IMR-90 (cell line): ENCODE data around the gene PID1. TPM values are rescaled to one million over a fixed set of nuclear protein-coding genes. Genes with fewer than 3 reads are reported as not detected.

Experiments used
- ATAC-seq: fragments of 200-7000 bp; cut with Tn5 transposase; 2 replicates; pipeline ENCODE4 v1.9.1; 2020; ENCODE audit warnings: low read depth, mild to moderate bottlenecking, moderate library complexity
- BruUV-seq: library from RNA; stranded (reverse); fragments of 400-500 nt; replicated peaks from 2 replicates; lab custom pipeline; 2021; lab: Mats Ljungman, UMichigan
- CTCF ChIA-PET: fragments of 300-600 bp; formaldehyde crosslinking; extraction: SDS; loops from one replicate; lab custom pipeline; 2021; ENCODE audit warnings: antibody characterized with exemption; lab: Yijun Ruan, JAX
- POLR2A ChIA-PET: fragments of 300-600 bp; sonication (Branson Sonifier 250); formaldehyde crosslinking; loops from one replicate; lab custom pipeline; 2022; ENCODE audit warnings: antibody characterized with exemption; ENCODE audit not compliant: unreplicated experiment; lab: Charles Lee
- DNase-seq: peaks from one replicate; pipeline ENCODE4 v3.0.0; 2013
- H2AFZ ChIP-seq: replicated peaks from 2 replicates; pipeline ENCODE3; 2013; ENCODE audit warnings: low read length, mild to moderate bottlenecking; ENCODE audit not compliant: poor library complexity
- H2AK5ac ChIP-seq: 2 replicates; pipeline ENCODE4 v1.6.1; 2013; ENCODE audit warnings: low read depth, low read length, inconsistent platforms
- H2AK9ac ChIP-seq: replicated peaks from 2 replicates; pipeline ENCODE3; 2013; ENCODE audit warnings: mild to moderate bottlenecking, low read depth, low read length, moderate library complexity; ENCODE audit not compliant: poor library complexity
- H2BK120ac ChIP-seq: 2 replicates; pipeline ENCODE4 v1.6.1; 2013; ENCODE audit warnings: low read depth, low read length, inconsistent platforms
- H2BK15ac ChIP-seq: 3 replicates; pipeline ENCODE4 v1.6.1; 2013; ENCODE audit warnings: low read depth, low read length, inconsistent platforms
- H2BK20ac ChIP-seq: 2 replicates; pipeline ENCODE4 v1.6.1; 2013; ENCODE audit warnings: low read depth, mild to moderate bottlenecking, inconsistent platforms, low read length, moderate library complexity
- H2BK5ac ChIP-seq: 2 replicates; pipeline ENCODE4 v1.6.1; 2013; ENCODE audit warnings: mild to moderate bottlenecking, low read depth, low read length, inconsistent platforms; ENCODE audit not compliant: poor library complexity, severe bottlenecking
- H3K14ac ChIP-seq: replicated peaks from 2 replicates; pipeline ENCODE4 v1.6.1; 2013; ENCODE audit warnings: low read depth, low read length, inconsistent platforms
- H3K18ac ChIP-seq: 2 replicates; pipeline ENCODE4 v1.6.1; 2013; ENCODE audit warnings: low read depth, low read length, control low read depth
- H3K23ac ChIP-seq: 2 replicates; pipeline ENCODE4 v1.6.1; 2013; ENCODE audit warnings: low read depth, low read length, inconsistent platforms
- H3K27ac ChIP-seq: 2 replicates; pipeline ENCODE4 v1.5.1; 2013; ENCODE audit warnings: mild to moderate bottlenecking, control low read depth, low read length; ENCODE audit not compliant: insufficient read depth
- H3K27me3 ChIP-seq: 2 replicates; pipeline ENCODE4 v1.6.1; 2013; ENCODE audit warnings: low read length; ENCODE audit not compliant: control insufficient read depth, insufficient read depth
- H3K36me3 ChIP-seq: 2 replicates; pipeline ENCODE4 v1.6.1; 2013; ENCODE audit warnings: low read length, mixed read lengths; ENCODE audit not compliant: control insufficient read depth, insufficient read depth
- H3K4ac ChIP-seq: 2 replicates; pipeline ENCODE4 v1.6.1; 2013; ENCODE audit warnings: low read depth, low read length, inconsistent platforms
- H3K4me1 ChIP-seq: 2 replicates; pipeline ENCODE4 v1.6.1; 2013; ENCODE audit warnings: low read length, mixed read lengths; ENCODE audit not compliant: control insufficient read depth, insufficient read depth
- H3K4me2 ChIP-seq: 2 replicates; pipeline ENCODE4 v1.6.1; 2013; ENCODE audit warnings: low read depth, mild to moderate bottlenecking, control low read depth, low read length, moderate library complexity
- H3K4me3 ChIP-seq: 2 replicates; pipeline ENCODE4 v1.5.1; 2013; ENCODE audit warnings: low read depth, mild to moderate bottlenecking, control low read depth, low read length, moderate library complexity; ENCODE audit not compliant: insufficient read depth
- H3K56ac ChIP-seq: 2 replicates; pipeline ENCODE4 v1.6.1; 2013; ENCODE audit warnings: low read length, inconsistent platforms; ENCODE audit not compliant: insufficient read depth; ENCODE audit errors: extremely low read depth
- H3K79me1 ChIP-seq, 2 experiments: 2 replicates each; pipeline ENCODE4 v1.6.1; 2013; ENCODE audit warnings: low read length in 2 of 2, inconsistent platforms in 1 of 2, low read depth in 1 of 2
- H3K9ac ChIP-seq: 2 replicates; pipeline ENCODE4 v1.6.1; 2013; ENCODE audit warnings: low read depth, low read length, control low read depth
- H3K9me1 ChIP-seq: 2 replicates; pipeline ENCODE4 v1.6.1; 2013; ENCODE audit warnings: low read length, inconsistent platforms; ENCODE audit not compliant: insufficient read depth
- H3K9me3 ChIP-seq: 2 replicates; pipeline ENCODE4 v1.6.1; 2013; ENCODE audit warnings: low read length; ENCODE audit not compliant: control insufficient read depth, insufficient read depth
- H4K20me1 ChIP-seq: 2 replicates; pipeline ENCODE4 v1.6.1; 2013; ENCODE audit warnings: low read length, inconsistent platforms; ENCODE audit not compliant: insufficient read depth
- H4K5ac ChIP-seq: 2 replicates; pipeline ENCODE4 v1.6.1; 2013; ENCODE audit warnings: mild to moderate bottlenecking, low read depth, low read length, control low read depth
- H4K8ac ChIP-seq, 2 experiments: 2 replicates each; pipeline ENCODE4 v1.6.1; 2013; ENCODE audit warnings: low read depth in 2 of 2, low read length in 2 of 2, control low read depth in 1 of 2, inconsistent platforms in 1 of 2
- H4K91ac ChIP-seq: 2 replicates; pipeline ENCODE4 v1.6.1; 2013; ENCODE audit warnings: low read depth, low read length, inconsistent platforms; ENCODE audit not compliant: insufficient read depth
- RFX5 ChIP-seq: IDR thresholded peaks from 2 replicates; pipeline ENCODE4 v1.8.0; 2012; ENCODE audit warnings: low read depth, mild to moderate bottlenecking, low read length, moderate library complexity
- WGBS, 2 experiments: methylation state at CpG; one replicate each; pipeline versions ENCODE4 v1.1.5 to v1.1.7; 2013; ENCODE audit warnings: missing lambda C conversion rate in 2 of 2; ENCODE audit not compliant: insufficient read length in 1 of 2; ENCODE audit errors: extremely low coverage in 2 of 2; 5-methylcytosine and 5-hydroxymethylcytosine counted together
- dilution Hi-C: fragments of 300-500 bp; cut with HindIII; formaldehyde crosslinking; loops from one replicate; pipeline ENCODE4 v1.14.3; 2018; ENCODE audit warnings: low sequenced_read_pairs; ENCODE audit not compliant: unreplicated experiment
- in situ Hi-C: fragments of 300-500 bp; cut with MboI; formaldehyde crosslinking; loops from 3 replicates; pipeline ENCODE4 v1.14.3; 2019; ENCODE audit warnings: low sequenced_read_pairs, inconsistent platforms, mixed read lengths
- intact Hi-C: fragments of 100-400 bp; cut with micrococcal nuclease; formaldehyde crosslinking; loops from 2 replicates; pipeline ENCODE4 v1.10.0; 2022
- polyA plus RNA-seq, 3 experiments: library from polyadenylated mRNA; depleted of rRNA; stranded (reverse); fragments of >200 nt; gene quantifications; 2 replicates each; pipeline ENCODE4 v1.2.3, GENCODE V29; 2012; ENCODE audit warnings: low replicate concordance in 1 of 3
- total RNA-seq: library from RNA; depleted of rRNA; stranded (reverse); fragments of >200 nt; gene quantifications from 2 replicates; pipeline ENCODE4 v1.2.3, GENCODE V29; 2012

The PID1 gene
- total and polyA plus RNA-seq, 2 of the 4 experiments (the other 2 are of a cell fraction) = 0.90 to 1.9 TPM

DNA sequence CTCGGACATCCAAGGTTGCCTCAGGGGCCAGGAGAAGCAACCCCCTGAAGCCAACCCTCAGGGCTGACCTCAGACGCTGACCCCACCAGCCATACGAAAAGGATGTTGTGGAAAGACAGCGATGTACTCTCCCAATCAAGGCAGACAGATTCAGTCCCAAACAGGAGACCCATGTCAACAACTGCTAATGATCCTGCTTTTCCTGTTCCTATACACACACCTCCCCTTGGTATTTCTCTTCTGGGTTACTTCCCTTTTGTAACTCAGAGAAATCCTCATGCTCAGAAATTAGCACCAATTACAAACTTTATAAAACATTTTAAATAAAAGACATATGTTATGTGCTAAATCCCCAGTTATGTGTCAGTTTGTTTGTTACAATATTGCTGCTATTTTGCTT lies 120.8 kb downstream of the PID1 start:
- H4K91ac ChIP-seq = no peak overlapping the region
- H2BK5ac ChIP-seq = no peak overlapping the region
- in situ Hi-C loops = no loop called here
- H2BK20ac ChIP-seq = no peak overlapping the region
- H2AFZ ChIP-seq = no peak overlapping the region
- ChIA-PET POLR2A (no interaction called here), CTCF (no interaction called here)
- no peaks in the 10 kb centered on the region for H3K4me1 ChIP-seq
- no peak overlapping the region for H2BK120ac ChIP-seq
- H3K36me3 ChIP-seq = no peaks in the 10 kb centered on the region
- no peak overlapping the region for H3K4me3 ChIP-seq
- no peak overlapping the region for H3K14ac ChIP-seq
- H3K23ac ChIP-seq = no peak overlapping the region
- WGBS, 2 experiments = 79% methylated on average over 2 of the region's 4 CpGs; no CpG with 5 or more reads in 1 of the 2 experiments
- intact Hi-C loops = no loop called here
- no peak overlapping the region for H2AK5ac ChIP-seq
- no peak overlapping the region for H3K27ac ChIP-seq
- no peak overlapping the region for H3K4ac ChIP-seq
- TF ChIP-seq RFX5 = no peak
- no peak overlapping the region for H3K4me2 ChIP-seq
- dilution Hi-C loops = no loop called here
- no peak overlapping the region for H2BK15ac ChIP-seq
- no peak overlapping the region for H3K18ac ChIP-seq
- H3K9me3 ChIP-seq = peaks cover 7% of the 10 kb centered on the region
- H4K5ac ChIP-seq = no peak overlapping the region
- no peaks in the 10 kb centered on the region for H3K9me1 ChIP-seq
- no peak for ATAC-seq
- no peaks in the 10 kb centered on the region for H4K20me1 ChIP-seq
- no peak overlapping the region for H2AK9ac ChIP-seq
- no peak overlapping the region for H3K56ac ChIP-seq
- no peaks in the 10 kb centered on the region for H3K79me1 ChIP-seq
- H3K9ac ChIP-seq = no peak overlapping the region
- H4K8ac ChIP-seq = no peak overlapping the region
- no peaks in the 10 kb centered on the region for H3K27me3 ChIP-seq
- no peak for DNase-seq
- no TSS peak for BruUV-seq
